ENCODE results near the gene ADAM8.

ADAM8 gene

GRCh38 chr10:133274751-133275683, 1.7 kb downstream of the ADAM8 start:
- Histone ChIP-seq H3K27ac (replicated peaks) (peak overlapping the region; percentile 92), H3K27me3 (ENCODE audit: insufficient read depth, poor library complexity, severe bottlenecking) (no peaks in the 10 kb centered on the region), H3K4me3 (replicated peaks; ENCODE audit: insufficient read depth, low read length) (peak overlapping the region; percentile 19)
- TF ChIP-seq SPI1 (IDR thresholded peaks at IDR 0.05; ENCODE audit: borderline replicate concordance, low read depth) = no peak
- peak; percentile 51; the same call in 1 of the 2 replicates for TF ChIP-seq POLR2AphosphoS5 (IDR thresholded peaks at IDR 0.05; ENCODE audit: low read depth)
- no peak for TF ChIP-seq REST (IDR thresholded peaks at IDR 0.05; ENCODE audit: insufficient replicate concordance, low read depth)
- TF ChIP-seq GABPA (IDR thresholded peaks at IDR 0.05; ENCODE audit: low read depth) = 0 out of 2 replicates have a peak, but pooled peaks have one; percentile 43
- TF ChIP-seq CTCF (IDR thresholded peaks at IDR 0.05; ENCODE audit: insufficient read depth, low read length) = no peak
- peak; percentile 89 to 90 for DNase-seq (ENCODE audit: low read depth in 1 of 2, low spot score in 1 of 2)

- DNase-seq (ENCODE audit: low read depth in 1 of 2, low spot score in 1 of 2) = no peak
- H3K4me3 ChIP-seq (replicated peaks; ENCODE audit: insufficient read depth, low read length) = no peak overlapping the region
- no peaks in the 10 kb centered on the region for H3K27me3 ChIP-seq (ENCODE audit: insufficient read depth, poor library complexity, severe bottlenecking)
- TF ChIP-seq CTCF (IDR thresholded peaks at IDR 0.05; ENCODE audit: insufficient read depth, low read length) (no peak), GABPA (IDR thresholded peaks at IDR 0.05; ENCODE audit: low read depth) (no peak), SPI1 (IDR thresholded peaks at IDR 0.05; ENCODE audit: borderline replicate concordance, low read depth) (no peak), REST (IDR thresholded peaks at IDR 0.05; ENCODE audit: insufficient replicate concordance, low read depth) (no peak)
- no peak overlapping the region for H3K27ac ChIP-seq (replicated peaks)
These were observed 3.0 kb downstream of the ADAM8 start for GRCh38 chr10:133273534-133274143.

GRCh38 chr10:133272964-133273420, 3.7 kb downstream of the ADAM8 start:
- no peak for DNase-seq (ENCODE audit: low read depth in 1 of 2, low spot score in 1 of 2)
- no peak for TF ChIP-seq CTCF (IDR thresholded peaks at IDR 0.05; ENCODE audit: insufficient read depth, low read length)
- TF ChIP-seq REST (IDR thresholded peaks at IDR 0.05; ENCODE audit: insufficient replicate concordance, low read depth) = no peak
- no peak for TF ChIP-seq POLR2AphosphoS5 (IDR thresholded peaks at IDR 0.05; ENCODE audit: low read depth)
- no peak for TF ChIP-seq GABPA (IDR thresholded peaks at IDR 0.05; ENCODE audit: low read depth)
- TF ChIP-seq SPI1 (IDR thresholded peaks at IDR 0.05; ENCODE audit: borderline replicate concordance, low read depth) = no peak
- H3K27ac ChIP-seq (replicated peaks) = no peak overlapping the region
- H3K27me3 ChIP-seq (ENCODE audit: insufficient read depth, poor library complexity, severe bottlenecking) = no peaks in the 10 kb centered on the region
- no peak overlapping the region for H3K4me3 ChIP-seq (replicated peaks; ENCODE audit: insufficient read depth, low read length)

Data from HL-60 (cell line).